MV-4-11 (cell line): ENCODE measurements around the gene WASHC4.

ENCODE experiments used
- DNase-seq: peaks from one replicate; lab custom pipeline; 2025; lab: John Stamatoyannopoulos, UW

Gene WASHC4

GRCh38 chr12:105107494-105108371 lies at the start of gene WASHC4:
TSS of gene WASHC4 (plus strand) at chr12:105107731. CDS start at chr12:105107801, 70 bp downstream.
- peak; percentile 87 for DNase-seq

- peak; percentile 18 for DNase-seq
Observed at GRCh38 chr12:105060715-105061378, 46.7 kb upstream of the WASHC4 start.

GRCh38 chr12:105064564-105065178 lies 42.9 kb upstream of the WASHC4 start:
- no peak for DNase-seq

- no peak for DNase-seq
Observed at GRCh38 chr12:105067511-105068031, 40.0 kb upstream of the WASHC4 start.

- no peak for DNase-seq
Observed at GRCh38 chr12:105069936-105070702, 37.4 kb upstream of the WASHC4 start.

GRCh38 chr12:105071981-105072380 lies 35.5 kb upstream of the WASHC4 start:
- DNase-seq: no peak

- peak; percentile 76 for DNase-seq
Observed at GRCh38 chr12:105072888-105073488, 34.5 kb upstream of the WASHC4 start.

GRCh38 chr12:105076098-105076497 lies 31.4 kb upstream of the WASHC4 start:
- DNase-seq: no peak

- DNase-seq: no peak
Observed at GRCh38 chr12:105076913-105077312, 30.6 kb upstream of the WASHC4 start.

GRCh38 chr12:105077435-105077834 lies 30.1 kb upstream of the WASHC4 start:
- no peak for DNase-seq

- DNase-seq: no peak
Observed at GRCh38 chr12:105078712-105079570, 28.6 kb upstream of the WASHC4 start.

- no peak for DNase-seq
Observed at GRCh38 chr12:105083031-105083430, 24.5 kb upstream of the WASHC4 start.

- DNase-seq: peak; percentile 79
Observed at GRCh38 chr12:105083551-105084105, 23.9 kb upstream of the WASHC4 start.

GRCh38 chr12:105084251-105085250 lies 23.0 kb upstream of the WASHC4 start, which contains the start of gene ALDH1L2:
TSS of gene ALDH1L2 (minus strand) at chr12:105084458. CDS start at chr12:105084436, 22 bp downstream.
- DNase-seq: peak; percentile 54

GRCh38 chr12:105085501-105085900 lies 22.0 kb upstream of the WASHC4 start:
- DNase-seq: no peak

- no peak for DNase-seq
Observed at GRCh38 chr12:105089817-105090216, 17.7 kb upstream of the WASHC4 start.

GRCh38 chr12:105090361-105090760 lies 17.2 kb upstream of the WASHC4 start:
- DNase-seq: no peak

GRCh38 chr12:105091476-105092206 lies 15.9 kb upstream of the WASHC4 start:
- DNase-seq: no peak
